Adrenal gland (tissue), 5 donors: ENCODE measurements around the gene LYSET.
"Not testable (repeated sequence)": the region's sequence is repeated elsewhere in the genome, so short reads cannot be mapped to it uniquely, and the experiment has no call there.

Experiments used
- POLR2A ChIP-seq, 2 donors: fragments of 450-650 bp; IDR thresholded peaks; one replicate each; pipeline ENCODE4 v1.6.1; 2017; ENCODE audit warnings: antibody characterized with exemption in 2 of 2, mild to moderate bottlenecking in 2 of 2, moderate library complexity in 1 of 2
- TF ChIP-seq, protein P1 (sequence below), 6 experiments: fragments of 450-650 bp in 4 of 6; fragments of 200-600 bp in 2 of 6; sonication (generic) in 1 of 6; IDR thresholded peaks; 1 replicate in 5 of 6; 2 replicates in 1 of 6; pipeline versions ENCODE4 v1.5.1 to v1.8.0; 2016 to 2021; ENCODE audit warnings: antibody characterized with exemption in 6 of 6, mild to moderate bottlenecking in 2 of 6, moderate library complexity in 1 of 6
- donor health status: DM: no; HTN: no; CAD: no.

DNA sequence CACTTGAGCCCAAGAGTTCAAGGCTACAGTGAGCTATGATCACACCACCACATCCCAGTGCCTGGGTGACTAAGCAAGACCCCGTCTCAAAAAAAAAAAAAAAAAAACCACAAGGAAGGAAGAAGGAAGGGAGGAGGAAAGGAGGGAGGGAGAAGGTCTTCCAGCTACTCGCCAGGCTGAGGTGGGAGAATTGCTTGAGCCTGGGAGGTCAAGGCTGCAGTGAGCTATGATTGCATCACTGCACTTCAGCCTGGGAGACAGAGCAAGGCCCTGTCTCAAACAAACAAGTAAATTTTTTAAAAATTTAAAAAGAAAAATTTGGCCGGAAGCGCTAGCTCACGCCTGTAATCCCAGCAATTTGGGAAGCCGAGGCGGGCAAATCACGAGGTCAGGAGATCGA lies 16.5 kb upstream of the LYSET start:
- TF ChIP-seq, protein P1, sequence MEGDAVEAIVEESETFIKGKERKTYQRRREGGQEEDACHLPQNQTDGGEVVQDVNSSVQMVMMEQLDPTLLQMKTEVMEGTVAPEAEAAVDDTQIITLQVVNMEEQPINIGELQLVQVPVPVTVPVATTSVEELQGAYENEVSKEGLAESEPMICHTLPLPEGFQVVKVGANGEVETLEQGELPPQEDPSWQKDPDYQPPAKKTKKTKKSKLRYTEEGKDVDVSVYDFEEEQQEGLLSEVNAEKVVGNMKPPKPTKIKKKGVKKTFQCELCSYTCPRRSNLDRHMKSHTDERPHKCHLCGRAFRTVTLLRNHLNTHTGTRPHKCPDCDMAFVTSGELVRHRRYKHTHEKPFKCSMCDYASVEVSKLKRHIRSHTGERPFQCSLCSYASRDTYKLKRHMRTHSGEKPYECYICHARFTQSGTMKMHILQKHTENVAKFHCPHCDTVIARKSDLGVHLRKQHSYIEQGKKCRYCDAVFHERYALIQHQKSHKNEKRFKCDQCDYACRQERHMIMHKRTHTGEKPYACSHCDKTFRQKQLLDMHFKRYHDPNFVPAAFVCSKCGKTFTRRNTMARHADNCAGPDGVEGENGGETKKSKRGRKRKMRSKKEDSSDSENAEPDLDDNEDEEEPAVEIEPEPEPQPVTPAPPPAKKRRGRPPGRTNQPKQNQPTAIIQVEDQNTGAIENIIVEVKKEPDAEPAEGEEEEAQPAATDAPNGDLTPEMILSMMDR (IDR thresholded peaks at IDR 0.05) = not testable (repeated sequence)
- TF ChIP-seq POLR2A (IDR thresholded peaks at IDR 0.05) = not testable (repeated sequence)
